ENCODE data around the gene HOXD13. TPM values are rescaled to one million over a fixed set of nuclear protein-coding genes. Genes with fewer than 3 reads are reported as not detected.

The HOXD13 gene
- total RNA-seq, 4 donors from 2014 or later = 0.32 TPM; not detected in 3

GRCh38 chr2:176094349-176094748 lies 1.8 kb downstream of the HOXD13 start:
- no peak for TF ChIP-seq EP300 (IDR thresholded peaks at IDR 0.05; ENCODE audit: low read depth)
- TF ChIP-seq, protein P1, sequence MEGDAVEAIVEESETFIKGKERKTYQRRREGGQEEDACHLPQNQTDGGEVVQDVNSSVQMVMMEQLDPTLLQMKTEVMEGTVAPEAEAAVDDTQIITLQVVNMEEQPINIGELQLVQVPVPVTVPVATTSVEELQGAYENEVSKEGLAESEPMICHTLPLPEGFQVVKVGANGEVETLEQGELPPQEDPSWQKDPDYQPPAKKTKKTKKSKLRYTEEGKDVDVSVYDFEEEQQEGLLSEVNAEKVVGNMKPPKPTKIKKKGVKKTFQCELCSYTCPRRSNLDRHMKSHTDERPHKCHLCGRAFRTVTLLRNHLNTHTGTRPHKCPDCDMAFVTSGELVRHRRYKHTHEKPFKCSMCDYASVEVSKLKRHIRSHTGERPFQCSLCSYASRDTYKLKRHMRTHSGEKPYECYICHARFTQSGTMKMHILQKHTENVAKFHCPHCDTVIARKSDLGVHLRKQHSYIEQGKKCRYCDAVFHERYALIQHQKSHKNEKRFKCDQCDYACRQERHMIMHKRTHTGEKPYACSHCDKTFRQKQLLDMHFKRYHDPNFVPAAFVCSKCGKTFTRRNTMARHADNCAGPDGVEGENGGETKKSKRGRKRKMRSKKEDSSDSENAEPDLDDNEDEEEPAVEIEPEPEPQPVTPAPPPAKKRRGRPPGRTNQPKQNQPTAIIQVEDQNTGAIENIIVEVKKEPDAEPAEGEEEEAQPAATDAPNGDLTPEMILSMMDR (IDR thresholded peaks at IDR 0.05) = no peak
- no peak for TF ChIP-seq POLR2A (IDR thresholded peaks at IDR 0.05)
- TF ChIP-seq POLR2AphosphoS5 (IDR thresholded peaks at IDR 0.05) = no peak
- Histone ChIP-seq H3K4me1 (peaks cover 8 to 41% (median 29%) of the 10 kb centered on the region in 4 donors), H3K9me3 (no peaks in the 10 kb centered on the region), H3K27ac (no peak overlapping the region), H3K27me3 (peaks cover 100% of the 10 kb centered on the region), H3K4me3 (no peak overlapping the region), H3K36me3 (no peaks in the 10 kb centered on the region)
- 20% methylated on average over 12 of the region's 12 CpGs; no CpG with 5 or more reads in 1 of the 2 donors for WGBS, 2 donors (ENCODE audit: low coverage in 1 of 2)
- intact Hi-C loops (cut with DNase I; ENCODE audit: low total_unique reads) (loop anchor here (2.0 kb wide), 1 partner anchor 404 kb away; no protein-coding TSS in a partner anchor), in situ Hi-C loops (cut with MboI; ENCODE audit: low pct_ligation_motif_present in 1 of 4, low pct_unique_long_range_greater_than_20kb in 1 of 4, low sequenced_read_pairs in 3 of 4) (loop anchor here in 3 of 4 donors (10.0 to 25.0 kb wide), 4 partner anchors 407 to 732 kb away; no protein-coding TSS in a partner anchor)
- DNase-seq = no peak

GRCh38 chr2:176095421-176095820 lies 2.9 kb downstream of the HOXD13 start:
- Histone ChIP-seq H3K4me1 (peaks cover 8 to 41% (median 29%) of the 10 kb centered on the region in 4 donors), H3K36me3 (no peaks in the 10 kb centered on the region), H3K9me3 (no peaks in the 10 kb centered on the region), H3K27me3 (peaks cover 100% of the 10 kb centered on the region), H3K4me3 (no peak overlapping the region), H3K27ac (no peak overlapping the region)
- WGBS, 2 donors (ENCODE audit: low coverage in 1 of 2) = 36 to 49% methylated on average over 3 to 5 of the region's 5 CpGs
- in situ Hi-C loops (cut with MboI; ENCODE audit: low pct_ligation_motif_present in 1 of 4, low pct_unique_long_range_greater_than_20kb in 1 of 4, low sequenced_read_pairs in 3 of 4) = loop anchor here in 3 of 4 donors (10.0 to 25.0 kb wide), 4 partner anchors 408 to 733 kb away; no protein-coding TSS in a partner anchor
- no peak for TF ChIP-seq POLR2AphosphoS5 (IDR thresholded peaks at IDR 0.05)
- TF ChIP-seq, protein P1 (IDR thresholded peaks at IDR 0.05) = no peak
- no peak for TF ChIP-seq POLR2A (IDR thresholded peaks at IDR 0.05)
- TF ChIP-seq EP300 (IDR thresholded peaks at IDR 0.05; ENCODE audit: low read depth) = no peak
- intact Hi-C loops (cut with DNase I; ENCODE audit: low total_unique reads) = loop anchor here (2.0 kb wide), 1 partner anchor 405 kb away; no protein-coding TSS in a partner anchor
- DNase-seq = no peak

GRCh38 chr2:176096243-176096985 lies 3.9 kb downstream of the HOXD13 start:
- DNase-seq = no peak
- in situ Hi-C loops (cut with MboI; ENCODE audit: low pct_ligation_motif_present in 1 of 4, low pct_unique_long_range_greater_than_20kb in 1 of 4, low sequenced_read_pairs in 3 of 4) (loop anchor here in 3 of 4 donors (10.0 to 25.0 kb wide), 4 partner anchors 409 to 734 kb away; no protein-coding TSS in a partner anchor), intact Hi-C loops (cut with DNase I; ENCODE audit: low total_unique reads) (no loop called here)
- H3K4me1 ChIP-seq = peaks cover 8 to 41% (median 29%) of the 10 kb centered on the region in 4 donors
- H3K27ac ChIP-seq = no peak overlapping the region
- H3K4me3 ChIP-seq = peak overlapping the region in 3 of 4 donors; percentile 30 to 60 (median 30)
- H3K9me3 ChIP-seq = no peaks in the 10 kb centered on the region
- peaks cover 100% of the 10 kb centered on the region for H3K27me3 ChIP-seq
- no peaks in the 10 kb centered on the region for H3K36me3 ChIP-seq
- TF ChIP-seq EP300 (IDR thresholded peaks at IDR 0.05; ENCODE audit: low read depth) (no peak), POLR2A (IDR thresholded peaks at IDR 0.05) (no peak), POLR2AphosphoS5 (IDR thresholded peaks at IDR 0.05) (peak; percentile 20 to 78 (median 66))
- 14 to 37% methylated on average over 5 to 16 of the region's 16 CpGs for WGBS, 2 donors (ENCODE audit: low coverage in 1 of 2)

DNA sequence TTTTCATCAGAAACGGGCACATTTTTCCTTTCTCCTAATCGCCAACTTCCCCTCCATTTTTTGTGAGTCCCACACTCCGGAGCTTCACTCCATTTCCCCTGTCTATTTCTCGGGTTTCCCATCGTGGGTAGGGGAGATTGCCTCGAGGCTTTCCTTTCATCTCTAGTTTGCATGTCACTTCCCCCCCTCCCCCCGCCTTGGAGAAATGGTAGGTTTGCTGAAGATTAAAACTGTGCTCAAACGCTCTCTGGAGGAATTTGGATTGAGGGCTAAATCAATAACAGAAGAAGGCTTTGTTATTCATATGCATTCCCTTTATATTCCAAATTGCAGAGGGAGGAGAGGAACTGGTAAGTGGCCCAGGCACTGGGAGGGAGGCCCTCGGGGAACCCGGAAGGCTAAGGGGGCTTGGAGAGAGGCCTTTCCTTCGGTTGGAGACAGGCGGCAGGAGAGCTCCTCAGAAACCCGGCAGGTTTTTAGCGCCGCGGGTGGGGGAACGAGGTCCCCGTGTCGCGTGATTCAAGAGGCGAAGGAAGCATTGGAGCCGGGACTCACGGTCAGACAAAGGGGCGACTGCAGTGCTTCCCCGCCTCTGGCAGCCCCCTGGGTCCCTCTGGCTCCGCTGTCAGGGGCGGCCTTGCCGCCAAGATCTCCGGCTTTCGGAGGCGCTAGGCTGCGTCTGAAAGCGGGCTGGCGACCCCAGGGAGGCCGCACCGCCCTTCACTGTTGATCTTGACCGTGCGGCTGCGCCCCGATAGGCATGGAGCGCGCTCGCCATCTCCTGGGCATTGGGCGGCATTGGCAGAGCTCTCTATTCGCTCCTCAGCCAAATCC lies 4.7 kb downstream of the HOXD13 start:
- in situ Hi-C loops (cut with MboI; ENCODE audit: low pct_ligation_motif_present in 1 of 4, low pct_unique_long_range_greater_than_20kb in 1 of 4, low sequenced_read_pairs in 3 of 4) = loop anchor here in 3 of 4 donors (10.0 to 25.0 kb wide), 4 partner anchors 410 to 735 kb away; no protein-coding TSS in a partner anchor
- no peaks in the 10 kb centered on the region for H3K36me3 ChIP-seq
- TF ChIP-seq POLR2A (IDR thresholded peaks at IDR 0.05) (no peak), POLR2AphosphoS5 (IDR thresholded peaks at IDR 0.05) (peak in 1 of 3 donors; percentile 23), EP300 (IDR thresholded peaks at IDR 0.05; ENCODE audit: low read depth) (no peak)
- TF ChIP-seq, protein P1 (IDR thresholded peaks at IDR 0.05) = peak; percentile 81 to 88 (median 86)

More for the DNA sequence above, 4.7 kb downstream of the HOXD13 start:
- no peaks in the 10 kb centered on the region for H3K9me3 ChIP-seq
- 4 to 6% methylated on average over 17 to 41 of the region's 45 CpGs for WGBS, 2 donors (ENCODE audit: low coverage in 1 of 2)
- DNase-seq = peak; percentile 72
- peaks cover 8 to 39% (median 29%) of the 10 kb centered on the region in 4 donors for H3K4me1 ChIP-seq
- intact Hi-C loops (cut with DNase I; ENCODE audit: low total_unique reads) = no loop called here
- H3K27ac ChIP-seq = no peak overlapping the region
- peak overlapping the region in 3 of 4 donors; percentile 30 to 60 (median 30) for H3K4me3 ChIP-seq
- H3K27me3 ChIP-seq = peaks cover 100% of the 10 kb centered on the region
